Mesenchymal stem cell (in vitro differentiated cells and primary cell): ENCODE data around the gene CTNNA1.
"Not testable (repeated sequence)": the region's sequence is repeated elsewhere in the genome, so short reads cannot be mapped to it uniquely, and the experiment has no call there.

Experiments
- DNase-seq: peaks from one replicate; pipeline ENCODE4 v3.0.0-alpha.2; 2013
- H2AFZ ChIP-seq: one replicate; pipeline ENCODE4 v1.6.1; 2013; ENCODE audit warnings: low read depth, mild to moderate bottlenecking, control low read depth, inconsistent platforms, low read length, moderate library complexity
- H2AK5ac ChIP-seq: 2 replicates; pipeline ENCODE4 v1.6.1; 2013; ENCODE audit warnings: low read length, moderate library complexity, mild to moderate bottlenecking, inconsistent platforms; ENCODE audit not compliant: severe bottlenecking
- H2BK120ac ChIP-seq: one replicate; pipeline ENCODE4 v1.6.1; 2013; ENCODE audit warnings: low read depth, mild to moderate bottlenecking, inconsistent platforms, low read length, moderate library complexity
- H2BK12ac ChIP-seq, 2 experiments: one replicate each; pipeline ENCODE4 v1.6.1; 2013; ENCODE audit warnings: inconsistent platforms in 2 of 2, low read length in 2 of 2, mild to moderate bottlenecking in 2 of 2, moderate library complexity in 2 of 2, control low read depth in 1 of 2
- H2BK15ac ChIP-seq: one replicate; pipeline ENCODE4 v1.6.1; 2013; ENCODE audit warnings: mild to moderate bottlenecking, low read depth, inconsistent platforms; ENCODE audit not compliant: poor library complexity, severe bottlenecking
- H2BK5ac ChIP-seq: 2 replicates; pipeline ENCODE4 v1.6.1; 2013; ENCODE audit warnings: low read depth, mild to moderate bottlenecking, low read length, control low read depth, inconsistent platforms; ENCODE audit not compliant: poor library complexity, severe bottlenecking
- H3K14ac ChIP-seq, 2 experiments: one replicate each; pipeline ENCODE4 v1.6.1; 2013; ENCODE audit warnings: inconsistent platforms in 2 of 2, low read length in 2 of 2, control low read depth in 1 of 2, mild to moderate bottlenecking in 1 of 2, moderate library complexity in 1 of 2
- H3K18ac ChIP-seq, 2 experiments: one replicate each; pipeline ENCODE4 v1.6.1; 2013; ENCODE audit warnings: inconsistent platforms in 2 of 2, low read length in 2 of 2, control low read depth in 1 of 2, low read depth in 1 of 2, mild to moderate bottlenecking in 1 of 2
- H3K23ac ChIP-seq, 2 experiments: one replicate each; pipeline ENCODE4 v1.6.1; 2013; ENCODE audit warnings: inconsistent platforms in 2 of 2, low read length in 2 of 2, mild to moderate bottlenecking in 2 of 2, moderate library complexity in 2 of 2, control low read depth in 1 of 2
- H3K27ac ChIP-seq: 2 replicates; pipeline ENCODE4 v1.5.1; 2013; ENCODE audit warnings: mild to moderate bottlenecking, moderate library complexity, low read length, control low read depth, inconsistent platforms; ENCODE audit not compliant: poor library complexity, severe bottlenecking
- H3K27me3 ChIP-seq, 2 experiments: 2 replicates each; pipeline versions ENCODE4 v1.6.1 to v1.7.0; 2013; ENCODE audit warnings: low read length in 2 of 2, mild to moderate bottlenecking in 2 of 2, moderate library complexity in 2 of 2, control low read depth in 1 of 2, inconsistent platforms in 1 of 2; ENCODE audit not compliant: control insufficient read depth in 1 of 2, insufficient read depth in 1 of 2
- H3K36me3 ChIP-seq, 2 experiments: 2 replicates each; pipeline versions ENCODE4 v1.6.1 to v1.7.0; 2013; ENCODE audit warnings: low read length in 2 of 2, control low read depth in 1 of 2, inconsistent platforms in 1 of 2, low read depth in 1 of 2, mild to moderate bottlenecking in 1 of 2; ENCODE audit not compliant: insufficient read depth in 2 of 2, control insufficient read depth in 1 of 2
- H3K4ac ChIP-seq, 2 experiments: one replicate each; pipeline ENCODE4 v1.6.1; 2013; ENCODE audit warnings: inconsistent platforms in 2 of 2, low read length in 2 of 2, mild to moderate bottlenecking in 2 of 2, moderate library complexity in 2 of 2, control low read depth in 1 of 2, low read depth in 1 of 2
- H3K4me1 ChIP-seq: 2 replicates; pipeline ENCODE4 v1.6.1; 2013; ENCODE audit warnings: low read depth, low read length, control low read depth; ENCODE audit not compliant: control insufficient read depth, insufficient read depth
- H3K4me2 ChIP-seq: 2 replicates; pipeline ENCODE4 v1.6.1; 2013; ENCODE audit warnings: low read length, mild to moderate bottlenecking, inconsistent platforms; ENCODE audit not compliant: poor library complexity, severe bottlenecking
- H3K4me3 ChIP-seq, 2 experiments: 2 replicates each; pipeline versions ENCODE4 v1.5.1 to v1.7.0; 2013; ENCODE audit warnings: low read length in 2 of 2, mild to moderate bottlenecking in 2 of 2, control low read depth in 1 of 2, low read depth in 1 of 2; ENCODE audit not compliant: insufficient read depth in 1 of 2
- H3K79me1 ChIP-seq: replicated peaks from 2 replicates; pipeline ENCODE4 v1.6.1; 2013; ENCODE audit warnings: mild to moderate bottlenecking, control low read depth, low read length, inconsistent platforms; ENCODE audit not compliant: poor library complexity, severe bottlenecking
- H3K9ac ChIP-seq: 2 replicates; pipeline ENCODE4 v1.7.0; 2013; ENCODE audit warnings: mild to moderate bottlenecking, low read length, moderate library complexity
- H3K9me3 ChIP-seq: 2 replicates; pipeline ENCODE4 v1.7.0; 2013; ENCODE audit warnings: mild to moderate bottlenecking, low read length; ENCODE audit not compliant: control insufficient read depth
- H4K8ac ChIP-seq: one replicate; pipeline ENCODE4 v1.6.1; 2013; ENCODE audit warnings: inconsistent platforms, mild to moderate bottlenecking, low read length, moderate library complexity
- H4K91ac ChIP-seq: one replicate; pipeline ENCODE4 v1.6.1; 2013; ENCODE audit warnings: mild to moderate bottlenecking, low read length, inconsistent platforms
- WGBS: methylation state at CpG from one replicate; pipeline ENCODE4 v1.1.7; 2013; ENCODE audit warnings: mixed read lengths; 5-methylcytosine and 5-hydroxymethylcytosine counted together

CTNNA1 gene

GRCh38 chr5:138730496-138730895 is 22.7 kb upstream of the CTNNA1 start:
- not testable (repeated sequence) for H2AK5ac ChIP-seq, H3K9me3 ChIP-seq, H3K27ac ChIP-seq, H3K9ac ChIP-seq, H3K23ac ChIP-seq, H4K91ac ChIP-seq, H4K8ac ChIP-seq, H2BK120ac ChIP-seq, DNase-seq, H3K4ac ChIP-seq, H3K4me3 ChIP-seq, H3K14ac ChIP-seq, H3K79me1 ChIP-seq, H2BK15ac ChIP-seq, H3K4me2 ChIP-seq, H3K36me3 ChIP-seq, H3K18ac ChIP-seq, H3K4me1 ChIP-seq, H2AFZ ChIP-seq, H2BK12ac ChIP-seq, H3K27me3 ChIP-seq, H2BK5ac ChIP-seq
- 89% methylated on average over 12 of the region's 12 CpGs for WGBS

- no peak for DNase-seq
- no peak overlapping the region for H4K91ac ChIP-seq
- no peak overlapping the region for H3K9ac ChIP-seq
- H3K4ac ChIP-seq = no peak overlapping the region
- no peaks in the 10 kb centered on the region for H3K4me1 ChIP-seq
- H3K27ac ChIP-seq = no peak overlapping the region
- no peak overlapping the region for H2BK12ac ChIP-seq
- no peak overlapping the region for H2AFZ ChIP-seq
- H2BK120ac ChIP-seq = no peak overlapping the region
- no peak overlapping the region for H3K14ac ChIP-seq
- no peaks in the 10 kb centered on the region for H3K27me3 ChIP-seq
- H2BK5ac ChIP-seq = no peak overlapping the region
- no peak overlapping the region for H2BK15ac ChIP-seq
- H2AK5ac ChIP-seq = no peak overlapping the region
- no peaks in the 10 kb centered on the region for H3K79me1 ChIP-seq
- no peaks in the 10 kb centered on the region for H3K36me3 ChIP-seq
- no peak overlapping the region for H3K23ac ChIP-seq
- no peaks in the 10 kb centered on the region for H3K9me3 ChIP-seq
- H3K18ac ChIP-seq = no peak overlapping the region
- WGBS = 88% methylated on average over 1 of the region's 2 CpGs
- no peak overlapping the region for H3K4me3 ChIP-seq
- H3K4me2 ChIP-seq = no peak overlapping the region
- H4K8ac ChIP-seq = no peak overlapping the region
Measured at GRCh38 chr5:138732466-138732865, 20.8 kb upstream of the CTNNA1 start.

- H3K4ac ChIP-seq = no peak overlapping the region
- no peak overlapping the region for H3K23ac ChIP-seq
- H3K14ac ChIP-seq = no peak overlapping the region
- no peaks in the 10 kb centered on the region for H3K9me3 ChIP-seq
- no peak for DNase-seq
- H3K4me2 ChIP-seq = no peak overlapping the region
- H2BK15ac ChIP-seq = peak overlapping the region; percentile 36
- H3K27ac ChIP-seq = no peak overlapping the region
- no peak overlapping the region for H2BK120ac ChIP-seq
- H2AK5ac ChIP-seq = no peak overlapping the region
- no peaks in the 10 kb centered on the region for H3K36me3 ChIP-seq
- H3K4me1 ChIP-seq = no peaks in the 10 kb centered on the region
- no peak overlapping the region for H3K9ac ChIP-seq
- H2BK5ac ChIP-seq = no peak overlapping the region
- H3K27me3 ChIP-seq = no peaks in the 10 kb centered on the region
- no peaks in the 10 kb centered on the region for H3K79me1 ChIP-seq
- H2BK12ac ChIP-seq = no peak overlapping the region
- H2AFZ ChIP-seq = no peak overlapping the region
- no peak overlapping the region for H3K18ac ChIP-seq
- 92% methylated on average over 4 of the region's 4 CpGs for WGBS
- no peak overlapping the region for H4K91ac ChIP-seq
- H3K4me3 ChIP-seq = no peak overlapping the region
- H4K8ac ChIP-seq = no peak overlapping the region
Measured at GRCh38 chr5:138732933-138733332, 20.3 kb upstream of the CTNNA1 start.

- Histone ChIP-seq H2BK12ac (no peak overlapping the region), H3K9ac (no peak overlapping the region), H3K27me3 (no peaks in the 10 kb centered on the region), H4K91ac (no peak overlapping the region), H3K36me3 (no peaks in the 10 kb centered on the region), H2BK15ac (no peak overlapping the region), H3K14ac (no peak overlapping the region), H3K4me3 (no peak overlapping the region), H3K79me1 (no peaks in the 10 kb centered on the region), H3K23ac (no peak overlapping the region), H2BK120ac (no peak overlapping the region), H3K9me3 (no peaks in the 10 kb centered on the region), H3K27ac (no peak overlapping the region), H2BK5ac (no peak overlapping the region), H2AK5ac (no peak overlapping the region), H2AFZ (no peak overlapping the region), H3K4ac (no peak overlapping the region), H4K8ac (no peak overlapping the region), H3K18ac (no peak overlapping the region), H3K4me1 (no peaks in the 10 kb centered on the region), H3K4me2 (no peak overlapping the region)
- no peak for DNase-seq
- WGBS = 57% methylated on average over 2 of the region's 2 CpGs
Measured at GRCh38 chr5:138733509-138733908, 19.7 kb upstream of the CTNNA1 start.
